HG03521 (cell line): ENCODE data around the gene LINGO3.
"Not testable (repeated sequence)": the region's sequence is repeated elsewhere in the genome, so short reads cannot be mapped to it uniquely, and the experiment has no call there.

Experiments
- ATAC-seq: cut with Tn5 transposase; IDR thresholded peaks from one replicate; pipeline ENCODE4 v1.9.1; 2021; ENCODE audit warnings: mild to moderate bottlenecking, moderate library complexity; ENCODE audit not compliant: unreplicated experiment

Gene LINGO3

GRCh38 chr19:2283835-2284507, 24.0 kb downstream of the LINGO3 start:
- ATAC-seq, result no peak

- no peak for ATAC-seq
These were observed 25.1 kb downstream of the LINGO3 start for GRCh38 chr19:2282862-2283237.

DNA sequence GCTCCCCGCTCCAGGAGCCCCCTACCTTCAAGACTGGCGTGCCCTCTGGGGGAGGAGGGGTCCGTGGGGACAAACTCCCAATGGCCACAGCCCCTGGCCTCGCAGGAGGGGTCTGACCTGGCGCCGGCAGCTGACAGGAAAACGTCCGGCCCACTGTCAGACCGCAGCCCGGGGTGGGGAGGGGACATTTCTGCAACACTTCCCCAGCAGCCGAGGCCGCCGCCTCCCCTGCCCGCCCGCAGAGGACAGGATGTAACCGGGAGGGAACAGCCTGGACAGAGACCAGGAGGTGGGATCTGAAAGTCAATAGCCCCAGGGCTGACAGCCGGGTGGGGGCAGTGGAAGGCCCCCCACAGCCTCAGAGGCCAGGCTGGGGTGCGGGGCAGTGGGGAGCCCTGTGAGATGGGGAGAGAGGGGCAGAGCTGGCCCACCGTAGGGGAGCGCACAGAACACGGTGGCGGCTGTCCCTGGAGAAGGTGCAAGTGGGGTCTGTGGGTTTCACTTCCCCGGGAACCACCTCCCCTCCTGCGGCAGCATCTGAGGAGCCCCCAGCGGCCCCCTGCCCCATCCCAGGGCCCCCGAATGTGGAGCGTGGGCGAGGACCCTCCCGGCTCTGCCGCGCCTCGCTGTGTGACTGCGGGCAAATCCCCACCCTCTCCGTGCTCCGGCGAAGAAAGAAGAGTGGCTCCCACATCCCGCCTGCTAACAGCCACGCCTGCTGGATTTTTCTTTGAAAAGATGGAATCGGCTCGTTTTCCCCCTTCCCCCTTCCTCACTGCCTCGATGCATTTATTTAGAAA, 25.7 kb downstream of the LINGO3 start, which contains the start of gene PEAK3:
PEAK3 (minus strand) TSS at position 114 of the 800 bp plus-strand sequence. CDS start 1,244 bp downstream, outside the sequence.
- no peak for ATAC-seq

GRCh38 chr19:2281265-2282061, 26.5 kb downstream of the LINGO3 start:
- not testable (repeated sequence) for ATAC-seq

DNA sequence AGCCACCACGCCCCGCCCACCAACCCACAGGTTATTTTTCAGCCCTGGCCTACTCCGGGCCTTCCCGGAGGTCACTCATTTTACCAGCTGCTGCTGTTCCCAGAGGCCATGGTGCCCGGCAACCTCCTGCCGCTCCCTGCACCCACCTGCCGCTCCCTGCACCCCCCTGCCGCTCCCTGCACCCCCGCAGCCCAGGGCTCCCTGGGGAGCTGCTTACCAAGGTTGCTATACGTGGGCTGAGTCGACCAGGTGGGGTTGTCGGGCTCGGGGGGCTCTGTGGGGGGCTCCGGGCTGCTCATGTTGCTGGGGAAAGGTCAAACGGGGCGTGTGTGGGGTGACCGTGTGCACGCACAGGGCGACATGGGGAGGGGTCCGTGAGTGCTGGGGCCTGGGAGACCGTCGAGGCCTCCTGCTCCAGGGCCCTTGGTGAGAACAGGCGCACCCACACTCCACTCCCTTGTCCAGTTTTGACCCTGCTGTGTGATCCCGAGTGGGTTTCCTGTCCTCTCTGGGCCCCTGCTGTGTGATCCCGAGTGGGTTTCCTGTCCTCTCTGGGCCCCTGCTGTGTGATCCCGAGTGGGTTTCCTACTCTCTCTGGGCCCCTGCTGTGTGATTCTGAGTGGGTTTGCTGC, 27.2 kb downstream of the LINGO3 start:
- ATAC-seq, result no peak

GRCh38 chr19:2278459-2279158, 29.3 kb downstream of the LINGO3 start:
- ATAC-seq, result no peak

DNA sequence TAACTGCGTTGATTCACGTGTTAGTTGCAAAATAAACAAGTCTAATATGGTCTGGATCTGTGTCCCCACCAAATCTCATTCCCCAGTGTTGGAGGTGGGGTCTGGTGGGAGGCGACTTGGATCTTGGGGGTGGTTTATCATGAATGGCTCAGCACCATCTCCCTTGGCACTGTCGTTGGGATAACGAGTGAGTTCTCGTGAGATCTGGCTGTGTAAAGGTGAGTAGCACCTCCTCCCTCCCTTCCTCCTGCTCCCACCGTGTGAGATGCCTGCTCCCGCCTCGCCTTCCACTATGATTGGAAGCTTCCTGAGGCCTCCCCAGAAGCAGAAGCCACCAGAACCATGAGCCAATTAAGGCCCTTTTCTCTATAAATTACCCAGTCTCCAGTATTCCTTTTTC, 30.8 kb downstream of the LINGO3 start:
- ATAC-seq, result no peak

DNA sequence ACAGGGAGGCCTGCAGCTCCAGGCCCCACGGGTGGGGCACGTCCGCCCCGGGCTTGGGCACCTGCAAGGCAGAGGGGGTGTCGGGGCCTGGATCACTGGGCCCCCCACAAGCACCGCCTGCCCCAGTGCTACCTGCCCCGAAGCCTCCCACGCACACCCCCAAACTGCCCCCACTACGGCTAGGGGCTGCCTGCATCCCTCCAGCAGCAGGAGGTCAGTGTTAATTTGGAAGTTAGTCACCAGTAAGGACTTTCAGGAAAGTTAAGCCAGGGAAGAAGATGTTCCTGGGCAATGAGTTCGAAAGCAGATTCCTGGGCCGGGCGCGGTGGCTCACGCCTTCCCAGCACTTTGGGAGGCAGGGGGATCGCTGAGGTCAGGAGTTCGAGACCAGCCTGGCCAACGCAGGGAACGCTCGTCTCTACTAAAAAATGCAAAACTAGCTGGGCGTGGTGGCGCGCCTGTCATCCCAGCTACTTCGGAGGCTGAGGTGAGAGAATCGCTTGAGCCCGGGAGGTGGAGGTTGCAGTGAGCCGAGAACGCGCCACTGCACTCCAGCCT, 31.4 kb downstream of the LINGO3 start:
- ATAC-seq, result no peak

- no peak for ATAC-seq
These were observed 32.1 kb downstream of the LINGO3 start for GRCh38 chr19:2275588-2276428.

- no peak for ATAC-seq
These were observed 32.9 kb downstream of the LINGO3 start for GRCh38 chr19:2274931-2275535.

- no peak for ATAC-seq
These were observed 33.7 kb downstream of the LINGO3 start for GRCh38 chr19:2274185-2274711.

DNA sequence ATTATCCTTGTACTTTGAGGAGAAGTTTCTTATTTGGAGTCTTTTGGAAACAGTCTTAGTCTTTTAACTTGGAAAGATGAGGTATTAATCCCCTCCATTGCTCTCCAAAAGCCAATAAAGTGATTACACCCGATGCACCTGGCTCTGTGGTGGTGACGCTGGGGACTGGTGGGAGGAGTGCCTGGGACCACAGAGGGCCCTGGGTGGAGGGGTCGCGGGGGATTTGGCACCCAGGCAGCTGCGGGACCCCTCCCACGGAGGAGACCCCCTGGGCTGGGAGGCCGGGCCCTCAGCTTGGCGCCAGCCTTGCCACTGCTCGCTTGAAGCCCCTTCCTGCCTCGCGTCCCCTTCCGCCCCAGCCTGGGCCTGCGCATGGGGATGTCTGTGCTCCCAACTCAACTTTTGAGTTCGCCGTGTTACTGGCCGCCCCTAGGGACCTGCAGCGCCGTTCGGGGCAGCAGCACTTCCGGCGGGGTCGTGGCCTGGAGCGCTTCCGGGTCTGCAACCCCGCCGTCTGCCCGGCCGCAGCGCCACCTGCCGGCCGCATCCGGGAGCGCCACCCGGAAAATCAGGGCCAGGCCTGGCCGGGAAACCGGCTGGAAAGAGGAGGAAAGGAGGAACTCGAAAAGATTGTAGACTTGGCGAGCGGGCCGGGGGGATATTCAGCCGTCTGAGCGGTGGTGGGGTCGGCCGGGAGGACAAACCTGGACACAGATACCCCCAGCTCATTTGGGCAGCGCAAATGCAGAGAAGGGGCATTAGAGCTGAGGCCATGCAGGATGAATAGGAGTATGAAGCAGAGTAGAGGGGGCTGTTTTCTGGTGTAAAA, 34.4 kb downstream of the LINGO3 start:
- ATAC-seq, result no peak

GRCh38 chr19:2271234-2272103, 36.5 kb downstream of the LINGO3 start:
- no peak for ATAC-seq

- ATAC-seq, result no peak
These were observed 37.3 kb downstream of the LINGO3 start for GRCh38 chr19:2270423-2271233.

DNA sequence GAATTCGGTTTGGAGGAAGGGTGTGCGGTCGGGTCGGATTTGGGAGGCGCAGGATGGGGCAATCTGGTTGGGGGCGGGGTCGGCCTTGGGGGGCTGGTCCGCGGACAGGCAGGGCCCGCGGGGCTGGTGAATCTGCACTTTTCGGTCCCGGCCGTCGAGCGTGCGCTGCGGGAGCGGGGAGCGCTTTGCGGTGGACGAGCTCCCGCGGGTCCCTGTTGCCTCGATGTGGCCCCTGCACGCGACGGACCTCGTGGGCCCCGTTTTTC, 37.9 kb downstream of the LINGO3 start:
- no peak for ATAC-seq
